Type B pancreatic cell (in vitro differentiated cells): ENCODE data around the gene ZFP36L1. TPM values are rescaled to one million over a fixed set of nuclear protein-coding genes. Genes with fewer than 3 reads are reported as not detected.
A peak's percentile ranks its signal among the peaks of the same experiment; 100 is the strongest.

Experiments used
- DNase-seq: peaks from one replicate; pipeline ENCODE4 v3.0.0; 2021; ENCODE audit warnings: mixed read lengths; ENCODE audit not compliant: unreplicated experiment; ENCODE audit errors: extremely low spot score
- H3K27ac Mint-ChIP-seq: 2 replicates; pipeline ENCODE4 v1.8.0; 2021; ENCODE audit warnings: mild to moderate bottlenecking, mixed read lengths
- H3K27me3 Mint-ChIP-seq: 2 replicates; pipeline ENCODE4 v1.8.0; 2021; ENCODE audit warnings: mixed read lengths
- H3K36me3 Mint-ChIP-seq: 2 replicates; pipeline ENCODE4 v1.8.0; 2021; ENCODE audit warnings: mixed read lengths
- H3K4me1 Mint-ChIP-seq: one replicate; pipeline ENCODE4 v1.8.0; 2021; ENCODE audit warnings: mixed read lengths; ENCODE audit not compliant: unreplicated experiment
- H3K4me3 Mint-ChIP-seq: 2 replicates; pipeline ENCODE4 v1.8.0; 2021; ENCODE audit warnings: mild to moderate bottlenecking, mixed read lengths
- H3K9me3 Mint-ChIP-seq: 2 replicates; pipeline ENCODE4 v1.8.0; 2021; ENCODE audit warnings: mixed read lengths
- CTCF ChIP-seq: fragments of 200-600 bp; sonication (generic); conservative IDR thresholded peaks from 2 replicates; pipeline ENCODE4 v1.5.0; 2021; ENCODE audit warnings: antibody characterized with exemption, mild to moderate bottlenecking
- total RNA-seq: library from RNA; stranded (reverse); gene quantifications from 2 replicates; pipeline ENCODE4 v1.2.1, GENCODE V29; 2021; ENCODE audit warnings: low replicate concordance

Gene ZFP36L1
- total RNA-seq, 1 donor from 2014 or later = 457 TPM

GRCh38 chr14:68820119-68820518, 27.3 kb upstream of the ZFP36L1 start:
- no peaks in the 10 kb centered on the region for H3K9me3 Mint-ChIP-seq
- no peak for DNase-seq
- H3K4me3 Mint-ChIP-seq = no peak overlapping the region
- peaks cover 54% of the 10 kb centered on the region for H3K4me1 Mint-ChIP-seq
- no peaks in the 10 kb centered on the region for H3K36me3 Mint-ChIP-seq
- TF ChIP-seq CTCF = no peak
- peak overlapping the region; percentile 94 for H3K27ac Mint-ChIP-seq
- no peaks in the 10 kb centered on the region for H3K27me3 Mint-ChIP-seq

- TF ChIP-seq CTCF = no peak
- peak; percentile 78 for DNase-seq
- H3K27ac Mint-ChIP-seq = peak overlapping the region; percentile 94
- no peaks in the 10 kb centered on the region for H3K9me3 Mint-ChIP-seq
- peaks cover 58% of the 10 kb centered on the region for H3K4me1 Mint-ChIP-seq
- H3K27me3 Mint-ChIP-seq = no peaks in the 10 kb centered on the region
- peak overlapping the region; percentile 57 for H3K4me3 Mint-ChIP-seq
- H3K36me3 Mint-ChIP-seq = no peaks in the 10 kb centered on the region
These were observed 26.4 kb upstream of the ZFP36L1 start for GRCh38 chr14:68819260-68819691.

DNA sequence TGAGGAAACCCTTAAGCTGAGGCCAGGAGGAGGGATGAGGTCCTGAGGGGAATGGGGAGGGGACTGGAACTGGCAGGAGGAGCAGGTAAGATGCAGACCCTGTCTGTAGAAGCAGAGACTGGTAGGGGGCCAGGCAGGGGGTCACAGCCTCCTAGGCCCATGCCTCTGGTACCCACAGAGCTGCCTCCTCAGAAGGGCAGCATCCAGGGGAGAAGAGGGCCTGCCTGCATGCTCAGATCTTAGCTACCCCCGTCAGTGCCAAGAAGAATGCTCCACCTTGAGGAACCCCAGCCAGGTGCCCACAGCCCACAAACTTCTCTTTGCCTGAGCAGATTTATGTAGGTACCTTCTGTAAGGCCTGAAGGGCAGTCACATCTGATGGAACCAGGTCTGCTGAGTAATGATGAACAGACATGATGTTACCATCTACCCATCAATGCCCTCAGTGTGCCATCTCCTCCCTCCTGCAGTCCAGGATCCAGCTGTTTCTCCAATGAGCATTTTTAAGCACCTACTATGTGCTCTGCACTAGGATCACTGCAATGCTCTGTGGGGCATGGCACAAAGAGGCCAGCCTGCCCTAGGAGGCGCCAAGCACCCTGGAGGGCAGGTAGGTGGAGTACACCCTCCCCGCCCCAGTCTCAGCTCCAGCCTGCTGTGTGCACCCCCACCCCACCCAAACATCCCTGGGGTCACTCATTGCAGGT, 24.8 kb upstream of the ZFP36L1 start:
- peak overlapping the region; percentile 81 for H3K4me3 Mint-ChIP-seq
- DNase-seq = no peak
- H3K27ac Mint-ChIP-seq = peak overlapping the region; percentile 97

GRCh38 chr14:68816943-68817430, 24.1 kb upstream of the ZFP36L1 start:
- no peaks in the 10 kb centered on the region for H3K36me3 Mint-ChIP-seq
- H3K27me3 Mint-ChIP-seq = no peaks in the 10 kb centered on the region
- peak overlapping the region; percentile 81 for H3K4me3 Mint-ChIP-seq
- peaks cover 53% of the 10 kb centered on the region for H3K4me1 Mint-ChIP-seq
- no peak for DNase-seq
- H3K9me3 Mint-ChIP-seq = no peaks in the 10 kb centered on the region
- peak overlapping the region; percentile 97 for H3K27ac Mint-ChIP-seq
- TF ChIP-seq CTCF = peak; percentile 3

More for the DNA sequence above, 24.8 kb upstream of the ZFP36L1 start:
- Mint-ChIP-seq H3K27me3 (no peaks in the 10 kb centered on the region), H3K4me1 (peaks cover 53% of the 10 kb centered on the region), H3K36me3 (no peaks in the 10 kb centered on the region), H3K9me3 (no peaks in the 10 kb centered on the region)
- no peak for TF ChIP-seq CTCF

DNA sequence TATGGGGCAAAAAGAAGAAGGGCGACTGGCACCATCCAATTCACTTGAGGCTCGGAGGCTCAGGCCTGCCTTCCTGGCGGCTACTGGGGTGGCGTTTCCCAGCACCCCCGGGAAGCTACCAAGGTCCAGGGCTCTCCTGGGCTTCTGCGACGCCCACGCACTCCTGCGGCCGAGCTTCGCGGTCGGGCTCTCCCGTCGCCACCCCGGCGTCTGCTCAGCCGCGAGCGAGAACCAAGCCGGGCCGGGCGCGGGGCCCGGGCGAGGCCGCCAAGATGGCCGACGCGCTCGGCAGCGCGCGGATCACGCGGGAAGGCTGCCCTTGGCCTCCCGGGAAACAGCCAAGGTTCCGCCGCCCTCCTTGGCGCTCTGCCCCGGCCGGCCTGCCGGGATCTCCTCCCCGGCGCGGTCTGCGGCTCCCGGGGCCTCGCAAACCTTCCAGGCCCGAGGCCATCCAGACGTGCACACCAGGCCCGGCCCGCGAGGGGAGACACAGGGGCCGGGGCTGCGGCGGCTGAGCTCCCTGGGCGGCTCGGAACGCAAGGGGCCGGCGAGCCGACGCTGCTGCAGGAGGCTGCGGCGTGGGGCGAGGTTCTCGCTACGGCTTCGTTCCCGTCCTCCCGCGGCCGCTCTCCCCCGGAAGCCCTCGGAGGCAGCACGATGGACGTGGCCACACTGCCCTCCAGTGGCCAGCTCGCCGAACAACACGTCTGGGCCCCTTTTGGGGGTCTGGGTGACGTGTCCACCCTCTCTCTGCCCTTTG, 23.5 kb upstream of the ZFP36L1 start:
- Mint-ChIP-seq H3K36me3 (no peaks in the 10 kb centered on the region), H3K4me3 (peak overlapping the region; percentile 81), H3K27ac (peak overlapping the region; percentile 97), H3K4me1 (peaks cover 49% of the 10 kb centered on the region), H3K9me3 (no peaks in the 10 kb centered on the region), H3K27me3 (no peaks in the 10 kb centered on the region)
- peak; percentile 99 for TF ChIP-seq CTCF
- peak; percentile 96 for DNase-seq
